ENCODE results near the gene TMEM63A. TPM values are rescaled to one million over a fixed set of nuclear protein-coding genes. Genes with fewer than 3 reads are reported as not detected.
A peak's percentile ranks its signal among the peaks of the same experiment; 100 is the strongest.

Gene TMEM63A
- total RNA-seq, 3 donors from 2014 or later (not counting 1 experiment from before 2014, with no cell fraction given): 101 to 166 (median 113) TPM

- H3K36me3 Mint-ChIP-seq: no peaks in the 10 kb centered on the region
- Histone ChIP-seq H3K4me1 (ENCODE audit: control insufficient read depth, insufficient read depth, low read length) (peaks cover 87% of the 10 kb centered on the region), H3K9me3 (ENCODE audit: control insufficient read depth, insufficient read depth, low read length) (no peaks in the 10 kb centered on the region), H3K27me3 (ENCODE audit: control insufficient read depth, insufficient read depth, low read length) (no peaks in the 10 kb centered on the region), H3K4me3 (ENCODE audit: low read length) (no peak overlapping the region), H3K27ac (ENCODE audit: low read length) (no peak overlapping the region), H3K36me3 (ENCODE audit: control insufficient read depth, insufficient read depth, low read length) (peaks cover 58% of the 10 kb centered on the region)
- peaks cover 42 to 67% of the 10 kb centered on the region in 2 donors for H3K4me1 Mint-ChIP-seq
- ATAC-seq (no peak), DNase-seq (peak in 1 of 2 donors; percentile 9)
- no peak for TF ChIP-seq CTCF (IDR thresholded peaks at IDR 0.05)
- H3K27ac Mint-ChIP-seq: no peak overlapping the region
- H3K4me3 Mint-ChIP-seq: no peak overlapping the region
- H3K27me3 Mint-ChIP-seq (ENCODE audit: low read depth in 2 of 2): no peaks in the 10 kb centered on the region
- intact Hi-C loops (cut with micrococcal nuclease): no loop called here
- 84% methylated on average over 12 of the region's 12 CpGs for whole genome bisulfite sequencing (ENCODE audit: insufficient coverage)
- no peaks in the 10 kb centered on the region for H3K9me3 Mint-ChIP-seq
These were observed 7.0 kb downstream of the TMEM63A start for GRCh38 chr1:225875044-225875815.

GRCh38 chr1:225874431-225874830 is 7.7 kb downstream of the TMEM63A start:
- Histone ChIP-seq H3K27me3 (ENCODE audit: control insufficient read depth, insufficient read depth, low read length) (no peaks in the 10 kb centered on the region), H3K9me3 (ENCODE audit: control insufficient read depth, insufficient read depth, low read length) (no peaks in the 10 kb centered on the region), H3K27ac (ENCODE audit: low read length) (no peak overlapping the region), H3K4me1 (ENCODE audit: control insufficient read depth, insufficient read depth, low read length) (peaks cover 79% of the 10 kb centered on the region), H3K36me3 (ENCODE audit: control insufficient read depth, insufficient read depth, low read length) (peaks cover 61% of the 10 kb centered on the region), H3K4me3 (ENCODE audit: low read length) (no peak overlapping the region)
- TF ChIP-seq CTCF (IDR thresholded peaks at IDR 0.05): no peak
- Mint-ChIP-seq H3K36me3 (no peaks in the 10 kb centered on the region), H3K27me3 (ENCODE audit: low read depth in 2 of 2) (no peaks in the 10 kb centered on the region), H3K27ac (no peak overlapping the region), H3K4me1 (peaks cover 34 to 59% of the 10 kb centered on the region in 2 donors), H3K9me3 (no peaks in the 10 kb centered on the region), H3K4me3 (no peak overlapping the region)
- WGBS (ENCODE audit: insufficient coverage): 93% methylated on average over 10 of the region's 11 CpGs
- DNase-seq: no peak
- ATAC-seq: no peak
- intact Hi-C loops (cut with micrococcal nuclease): no loop called here

- Histone ChIP-seq H3K4me3 (ENCODE audit: low read length) (no peak overlapping the region), H3K27ac (ENCODE audit: low read length) (no peak overlapping the region), H3K4me1 (ENCODE audit: control insufficient read depth, insufficient read depth, low read length) (peaks cover 68% of the 10 kb centered on the region), H3K9me3 (ENCODE audit: control insufficient read depth, insufficient read depth, low read length) (no peaks in the 10 kb centered on the region), H3K36me3 (ENCODE audit: control insufficient read depth, insufficient read depth, low read length) (peaks cover 69% of the 10 kb centered on the region), H3K27me3 (ENCODE audit: control insufficient read depth, insufficient read depth, low read length) (no peaks in the 10 kb centered on the region)
- no peak for TF ChIP-seq CTCF (IDR thresholded peaks at IDR 0.05)
- WGBS (ENCODE audit: insufficient coverage): 95% methylated on average over 10 of the region's 10 CpGs
- no peaks in the 10 kb centered on the region for H3K27me3 Mint-ChIP-seq (ENCODE audit: low read depth in 2 of 2)
- no peaks in the 10 kb centered on the region for H3K9me3 Mint-ChIP-seq
- DNase-seq (no peak), ATAC-seq (no peak)
- no peaks in the 10 kb centered on the region for H3K36me3 Mint-ChIP-seq
- peak overlapping the region in 1 of 2 donors; percentile 36 for H3K27ac Mint-ChIP-seq
- no peak overlapping the region for H3K4me3 Mint-ChIP-seq
- intact Hi-C loops (cut with micrococcal nuclease): no loop called here
- peaks cover 24 to 49% of the 10 kb centered on the region in 2 donors for H3K4me1 Mint-ChIP-seq
These were observed 8.8 kb downstream of the TMEM63A start for GRCh38 chr1:225873281-225873850.

Measured in natural killer cell (primary cell).